Activated CD4-positive, alpha-beta T cell treated with anti-CD3 and anti-CD28 coated beads for 1 hour (primary cell): ENCODE measurements around the gene PIK3C2B.

Experiments
- DNase-seq: peaks from one replicate; pipeline ENCODE4 v3.0.0-alpha.2; 2020

The PIK3C2B gene

DNA sequence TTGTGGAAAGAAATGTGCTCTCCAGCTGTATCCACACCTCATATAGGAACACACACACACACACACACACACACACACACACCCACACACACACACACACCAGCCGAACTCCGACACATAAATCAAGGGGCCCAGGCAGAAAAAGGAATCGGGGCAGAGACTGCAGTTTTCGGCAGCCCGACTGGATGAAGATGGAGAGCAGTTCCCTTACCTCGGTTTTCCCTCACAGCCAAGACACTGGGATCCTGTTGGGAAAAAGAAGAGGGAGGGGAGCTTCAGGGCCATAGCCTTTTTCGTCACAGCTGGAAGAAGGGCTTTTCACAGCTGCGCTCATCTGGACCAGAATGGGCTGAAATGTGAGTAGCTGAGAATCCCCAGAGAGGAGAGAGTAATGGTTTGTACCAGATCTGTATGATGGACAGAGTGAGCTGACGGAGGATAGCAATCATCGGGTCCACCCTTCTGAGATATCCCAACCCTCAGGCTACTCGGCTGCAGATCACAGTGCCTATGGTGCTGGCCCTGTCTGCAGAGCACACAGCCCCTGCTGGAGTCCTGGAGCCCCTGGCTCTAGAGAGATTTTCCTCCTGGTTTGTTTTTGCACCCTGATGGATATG is 37.7 kb downstream of the PIK3C2B start:
- no peak for DNase-seq

DNA sequence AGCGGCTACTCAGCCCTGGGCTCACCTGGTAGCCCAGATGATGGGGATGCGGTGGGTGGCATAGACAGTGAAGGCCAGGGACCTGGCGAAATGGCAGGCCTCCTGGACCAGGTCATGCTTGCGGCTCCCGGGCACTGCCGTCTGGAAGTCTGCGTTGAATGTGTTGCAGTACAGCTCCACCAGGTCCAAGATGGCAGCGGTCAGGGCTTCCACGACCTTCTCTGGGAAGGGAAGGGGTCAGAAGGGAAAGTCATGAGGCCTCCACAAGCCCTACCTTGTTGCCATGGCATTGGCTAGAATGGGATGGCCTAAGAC is 38.8 kb downstream of the PIK3C2B start:
- no peak for DNase-seq

DNA sequence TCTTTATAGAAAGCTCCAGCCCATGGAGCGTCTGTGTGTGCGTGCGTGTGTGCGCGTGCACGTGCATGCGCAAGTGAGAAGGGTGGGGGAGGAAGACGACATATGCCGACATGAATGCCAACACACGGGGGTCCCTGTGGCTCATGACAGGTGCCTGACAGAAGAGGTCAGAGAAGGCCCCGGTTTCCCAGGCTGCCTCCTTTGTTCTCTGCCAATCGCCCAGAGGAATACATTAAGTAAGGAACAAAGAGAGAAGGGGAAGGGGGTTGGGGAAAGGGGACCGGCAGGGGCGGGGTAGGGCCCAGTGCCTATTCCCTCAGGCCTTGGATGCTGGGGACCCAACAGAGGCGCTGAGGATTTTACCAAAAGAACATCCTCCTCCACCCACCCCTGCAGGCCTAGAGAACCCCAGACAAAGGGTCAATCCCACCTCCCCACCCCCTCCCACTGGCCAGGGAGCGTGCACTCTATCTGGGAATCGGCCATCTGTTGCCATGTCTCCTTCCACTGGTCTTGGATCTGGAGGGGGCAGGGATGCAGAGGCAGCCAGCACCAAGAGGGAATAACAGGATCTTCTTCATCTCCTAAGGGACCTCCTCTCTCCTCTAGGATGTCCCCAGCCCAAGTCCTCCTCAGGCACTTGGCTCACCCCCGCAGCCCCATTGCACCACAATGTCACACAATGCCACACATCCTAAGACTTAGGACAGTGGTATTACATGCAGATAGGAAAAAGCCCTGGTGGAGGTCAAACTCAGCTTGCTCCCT is 39.4 kb downstream of the PIK3C2B start:
- no peak for DNase-seq

DNA sequence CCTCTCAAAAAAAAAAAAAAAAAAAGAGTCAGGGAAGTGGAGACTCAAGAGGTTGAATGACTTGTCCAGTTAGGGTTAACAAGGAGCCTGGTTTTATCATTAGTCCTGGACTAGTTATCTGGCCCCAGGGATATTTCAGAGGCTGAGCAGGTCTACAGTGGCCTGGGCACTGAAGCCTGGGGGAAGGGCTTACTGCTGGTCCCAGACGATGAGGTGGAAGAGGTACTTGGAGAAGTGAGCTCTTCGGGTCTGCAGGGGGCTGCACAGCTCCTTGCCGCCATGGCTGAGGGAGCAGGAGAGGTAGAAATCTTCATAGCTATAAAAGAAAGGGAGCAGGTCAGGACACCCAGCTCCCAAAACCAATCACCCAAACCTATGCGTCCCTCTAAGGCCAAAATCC is 40.1 kb downstream of the PIK3C2B start:
- DNase-seq, result no peak

DNA sequence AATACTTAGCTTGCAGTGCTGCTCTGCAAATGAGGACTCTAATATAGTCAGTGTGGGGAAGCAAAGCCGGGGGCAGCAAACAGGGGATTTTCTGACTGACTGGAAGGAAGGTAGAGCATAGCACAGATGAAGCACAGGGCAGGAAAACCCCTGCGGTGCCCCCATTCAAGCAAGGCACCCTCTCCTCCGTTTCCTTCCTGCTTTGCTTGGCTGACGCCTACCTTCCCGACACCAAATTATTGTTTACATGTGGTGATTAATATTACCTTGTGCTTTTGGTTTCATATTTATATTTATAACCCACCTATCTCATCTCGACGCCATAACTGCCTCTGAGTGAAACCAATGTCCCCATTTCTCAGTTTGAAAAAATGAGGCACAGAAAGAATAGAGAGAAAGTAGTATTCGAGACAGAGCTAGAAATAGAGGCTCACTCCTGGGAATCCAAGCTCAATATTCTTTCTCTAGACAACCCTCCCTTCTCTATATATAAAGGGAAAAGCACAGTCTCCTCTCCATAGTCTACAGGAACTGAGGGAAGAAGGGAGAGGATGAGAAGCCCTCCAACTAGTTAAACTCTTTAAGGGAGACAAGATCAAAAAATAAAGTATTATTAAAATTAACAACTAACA is 41.3 kb downstream of the PIK3C2B start:
- DNase-seq, result peak; percentile 41

DNA sequence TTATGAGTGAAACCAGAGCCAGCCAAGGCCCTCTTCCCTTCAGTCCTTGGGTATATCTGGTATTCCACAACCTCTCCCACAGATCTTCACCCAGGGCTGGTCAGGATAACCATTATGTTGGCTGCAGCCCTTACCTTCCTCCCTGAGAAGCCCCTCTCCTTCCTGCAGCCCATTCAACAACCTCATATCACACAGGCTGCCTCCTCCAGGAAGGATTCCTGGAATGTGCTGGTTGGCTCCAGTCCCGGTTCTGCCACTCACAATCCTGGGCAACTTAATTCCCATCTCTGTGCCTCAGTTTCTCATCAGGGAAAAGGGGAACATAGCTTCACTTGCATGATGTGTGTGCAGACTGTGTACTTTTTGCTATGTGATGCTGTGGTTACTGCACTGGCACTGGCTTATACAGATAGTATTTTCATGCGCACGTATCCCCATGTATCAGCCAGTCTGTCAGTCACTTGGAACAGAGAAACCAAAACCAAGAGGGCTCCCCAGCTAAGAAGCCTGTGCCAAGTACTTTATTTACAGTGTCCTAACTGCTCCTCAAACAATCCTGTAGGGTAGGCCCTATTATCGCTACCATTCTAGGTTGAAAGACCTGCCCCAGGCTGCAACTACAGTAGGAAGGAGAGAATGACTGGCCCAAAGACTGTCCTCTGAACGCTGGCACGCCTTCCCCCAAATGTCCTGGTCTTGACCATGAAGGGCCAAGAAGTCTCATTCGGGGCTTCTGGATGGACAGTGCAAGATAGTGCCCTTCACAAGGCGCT is 43.1 kb downstream of the PIK3C2B start:
- DNase-seq, result no peak

DNA sequence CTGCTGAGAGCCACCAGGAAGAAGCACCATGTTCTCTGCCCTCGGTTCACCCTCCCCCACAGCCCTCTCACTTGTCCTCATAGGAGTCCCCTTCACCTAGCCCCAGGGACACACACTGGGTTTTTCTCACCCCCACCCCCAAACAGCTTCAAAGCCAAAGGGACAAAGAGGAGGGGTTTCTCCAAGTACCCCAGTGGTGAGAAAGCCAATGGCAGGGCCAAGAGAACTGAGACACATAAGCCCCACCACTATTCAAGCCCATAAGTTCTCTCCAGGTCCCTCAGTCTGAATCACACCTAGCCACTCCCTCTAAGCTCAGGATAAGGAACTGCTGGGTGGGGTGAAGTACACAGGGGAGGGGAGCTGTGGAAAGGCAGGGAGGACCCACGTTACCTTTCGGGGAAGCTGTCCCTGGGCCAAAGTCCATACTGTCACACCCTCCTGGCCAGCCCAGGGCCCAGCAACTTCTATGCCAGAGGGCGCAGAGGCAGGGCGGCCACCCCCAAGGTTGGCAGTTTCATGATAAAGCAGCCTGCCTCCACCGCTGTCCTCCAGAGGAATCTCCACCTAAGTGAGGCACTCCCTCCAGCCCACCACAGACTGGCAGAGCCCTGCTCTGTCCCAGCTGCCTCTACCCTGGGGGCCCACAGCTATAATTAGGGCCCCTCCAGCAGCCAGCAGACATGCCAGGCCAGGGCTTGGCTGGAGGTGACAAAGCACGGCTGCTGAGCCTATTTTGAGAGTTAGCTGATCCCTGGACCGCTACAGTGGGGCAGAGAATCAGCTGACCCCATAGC is 43.9 kb downstream of the PIK3C2B start:
- no peak for DNase-seq

DNA sequence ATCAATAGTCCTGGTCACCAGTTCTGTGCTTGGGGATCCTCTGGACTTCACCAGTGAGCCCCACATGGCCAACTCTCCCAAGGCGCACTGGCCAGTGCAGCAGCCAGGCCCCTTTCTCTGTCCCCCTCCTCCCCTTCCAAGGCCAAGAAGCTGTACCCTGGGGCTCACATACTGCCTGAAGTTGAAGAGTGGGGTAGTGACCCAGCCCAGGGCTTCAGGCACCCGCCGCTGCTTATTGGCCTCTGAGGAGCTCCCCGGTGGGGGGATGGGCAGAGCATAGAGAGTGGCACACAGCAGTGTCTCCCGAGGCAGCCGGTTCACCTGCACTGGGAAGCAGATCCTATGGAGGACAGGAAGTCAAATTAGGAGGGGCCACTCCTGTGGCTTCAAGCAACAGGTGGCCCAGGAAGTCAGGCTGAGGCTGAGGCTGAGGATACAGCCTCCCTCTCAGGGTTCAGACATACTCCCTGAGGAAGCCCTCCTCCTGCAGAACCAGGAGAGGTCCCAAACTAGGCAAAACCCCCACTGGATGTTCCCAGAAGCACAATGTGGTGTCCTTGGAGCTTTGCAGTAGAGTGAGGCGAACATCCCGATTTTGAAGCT is 44.8 kb downstream of the PIK3C2B start:
- no peak for DNase-seq

DNA sequence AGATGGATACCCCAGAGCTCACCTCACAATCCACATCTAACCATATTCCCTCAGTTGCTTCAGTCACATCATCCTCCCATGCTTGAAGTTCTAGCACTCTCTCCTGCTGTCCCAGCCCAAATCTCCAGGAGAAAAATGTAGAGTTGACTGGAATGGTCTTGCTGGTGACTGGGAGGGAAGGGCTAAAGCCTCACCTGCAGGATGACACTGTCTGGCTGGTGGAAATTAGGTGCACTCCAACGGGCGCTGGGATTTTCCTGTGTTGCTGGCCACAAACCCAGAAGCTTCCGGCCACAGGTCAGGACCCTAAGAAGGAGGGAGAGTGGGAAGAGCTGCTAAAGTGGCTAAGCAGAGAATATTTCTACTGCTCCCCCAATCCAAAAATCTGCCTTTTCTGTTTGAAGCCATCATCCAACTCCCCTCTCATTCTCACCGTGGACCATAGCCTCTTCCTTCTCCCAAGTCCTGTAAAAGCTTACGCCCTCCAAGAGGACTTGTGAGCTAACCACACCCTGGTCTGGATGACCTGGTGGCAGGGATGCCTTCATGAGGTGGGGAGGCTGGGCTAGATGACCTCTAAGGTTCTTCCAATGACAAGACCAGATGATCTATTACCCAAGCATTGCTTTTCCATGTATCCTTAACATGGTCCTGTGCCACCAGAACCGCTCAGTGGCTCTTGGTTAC is 45.5 kb downstream of the PIK3C2B start:
- no peak for DNase-seq

DNA sequence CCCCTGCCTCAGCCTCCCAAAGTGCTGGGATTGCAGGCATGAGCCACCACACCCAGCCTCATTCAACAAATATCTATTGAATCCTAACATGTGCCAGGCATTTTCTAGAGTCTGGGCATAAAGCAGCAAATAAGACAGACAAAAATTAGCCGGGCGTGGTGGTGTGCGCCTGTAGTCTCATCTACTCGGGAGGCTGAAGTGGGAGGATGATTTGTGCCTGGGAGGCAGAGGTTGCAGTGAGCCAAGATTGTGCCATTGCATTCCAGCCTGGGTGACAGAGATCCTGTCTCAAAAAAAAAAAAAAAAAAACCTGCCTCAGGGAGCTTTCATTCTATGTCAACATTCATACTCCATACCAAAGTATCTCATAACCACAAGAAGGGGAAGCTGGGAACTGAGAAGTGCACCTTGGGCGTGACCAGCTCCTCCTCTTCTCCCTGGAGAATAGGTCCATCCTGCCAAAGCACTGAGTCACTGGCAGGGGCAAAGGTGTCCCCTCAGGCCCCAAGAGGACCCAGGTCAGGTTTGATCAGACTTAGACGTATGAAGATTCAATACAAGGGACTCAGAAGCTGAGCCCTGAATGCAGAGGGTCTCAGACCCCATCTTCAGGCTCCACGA is 46.2 kb downstream of the PIK3C2B start:
- DNase-seq, result no peak

DNA sequence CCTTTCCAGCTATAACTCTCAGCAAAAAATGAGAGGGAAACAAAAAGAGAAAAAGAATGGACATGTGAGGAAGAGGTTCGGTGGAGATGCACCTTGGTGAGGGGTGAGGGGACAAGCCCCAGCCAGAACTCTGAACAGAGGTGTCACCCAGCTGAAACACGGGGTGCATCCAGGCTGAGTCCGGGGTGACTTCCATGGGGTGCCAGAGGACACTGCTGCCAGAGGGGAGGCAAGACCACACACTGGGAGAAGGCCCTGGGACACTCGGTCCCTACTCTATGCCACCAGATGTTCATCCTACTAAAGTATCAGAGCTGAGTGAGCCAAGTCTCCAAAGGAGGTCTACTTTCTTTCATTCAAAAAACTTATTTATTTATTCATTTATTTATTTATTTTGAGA is 46.9 kb downstream of the PIK3C2B start:
- DNase-seq, result no peak

DNA sequence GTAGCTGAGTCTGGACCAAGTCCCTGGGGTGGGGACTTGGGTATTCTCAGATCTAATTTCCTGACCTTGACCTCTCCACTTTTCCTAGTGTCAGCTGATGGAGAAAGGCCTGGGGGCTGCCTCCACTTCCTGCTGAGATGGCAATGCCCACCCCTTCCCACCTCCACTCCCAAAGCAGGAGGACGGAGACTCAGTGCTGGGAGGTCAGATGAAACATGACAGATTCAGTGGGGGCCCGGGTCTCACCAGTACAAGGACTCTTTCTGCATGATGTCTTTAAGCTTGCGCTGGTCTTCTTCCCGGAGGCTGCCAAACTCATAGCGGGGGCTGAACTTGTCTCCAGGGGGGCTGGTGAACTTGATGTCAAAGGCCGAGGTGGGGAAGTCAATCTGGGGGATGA is 47.4 kb downstream of the PIK3C2B start:
- no peak for DNase-seq

DNA sequence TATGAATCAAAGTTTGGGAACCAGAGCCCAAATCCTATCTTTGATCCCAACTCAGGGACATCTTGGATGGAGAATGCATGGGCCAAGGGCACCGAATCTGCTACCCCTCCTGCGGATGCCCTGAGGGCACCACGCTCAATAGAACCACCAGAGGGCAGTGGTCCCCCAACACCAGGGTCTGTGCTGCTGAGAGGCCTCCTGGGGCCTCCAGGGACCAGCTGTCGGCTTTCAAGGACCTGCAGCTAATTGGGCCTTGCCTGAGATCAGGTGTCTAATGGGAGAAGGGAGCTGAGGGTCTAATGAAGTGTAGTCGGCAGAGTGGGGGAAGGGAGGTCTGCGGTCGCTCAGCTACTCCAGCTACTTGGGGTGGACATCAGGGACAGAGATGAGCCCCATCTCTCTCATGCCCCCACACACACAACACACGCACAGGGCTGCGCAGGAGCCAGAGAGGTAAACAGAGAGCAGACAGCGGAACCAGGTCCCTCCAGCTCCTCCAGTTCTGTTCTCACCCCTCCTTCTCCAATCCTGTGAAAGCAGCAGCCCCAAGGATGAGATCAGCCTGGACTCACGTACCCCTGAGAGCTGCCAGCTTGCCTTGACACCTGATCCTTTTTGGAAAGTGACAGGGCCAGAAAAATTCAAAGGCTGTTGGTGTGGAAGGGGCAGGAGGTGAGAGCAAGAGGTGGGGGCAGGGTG is 48.0 kb downstream of the PIK3C2B start:
- peak; percentile 68 for DNase-seq

DNA sequence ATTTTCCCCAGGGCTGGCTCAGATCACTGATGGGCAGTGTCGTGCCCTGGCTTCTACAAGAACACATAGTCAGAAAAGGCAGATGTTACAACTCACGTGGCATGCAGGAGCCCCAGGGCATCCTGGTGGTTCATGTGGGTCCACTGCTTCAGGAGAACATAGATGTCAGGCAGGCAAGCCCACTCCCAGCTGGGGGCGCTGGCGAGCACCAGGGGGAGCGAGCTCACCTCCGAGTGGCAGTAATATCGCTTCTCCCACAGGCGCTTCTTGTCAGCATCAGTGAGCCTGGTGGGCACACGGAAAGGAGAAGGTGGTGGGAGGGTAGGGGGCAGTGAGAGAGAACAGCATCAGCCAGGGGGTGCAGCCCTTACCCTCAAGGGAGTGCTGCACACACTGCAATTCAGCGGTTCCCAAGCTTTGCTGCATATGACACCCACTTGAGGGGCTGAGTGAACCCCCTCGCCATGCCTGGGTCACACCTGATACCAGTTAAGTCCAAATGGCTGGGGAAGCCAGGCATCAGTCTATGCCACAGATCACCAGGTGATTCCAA is 48.7 kb downstream of the PIK3C2B start:
- no peak for DNase-seq
